Glomerular visceral epithelial cell (primary cell): Measurements from ENCODE around the gene DNAJB4.
"Not testable (repeated sequence)": the region's sequence is repeated elsewhere in the genome, so short reads cannot be mapped to it uniquely, and the experiment has no call there.

ENCODE experiments used
- DNase-seq: peaks from one replicate; pipeline ENCODE4 v3.0.0-alpha.2; 2016; ENCODE audit errors: extremely low spot score

DNAJB4 gene

DNA sequence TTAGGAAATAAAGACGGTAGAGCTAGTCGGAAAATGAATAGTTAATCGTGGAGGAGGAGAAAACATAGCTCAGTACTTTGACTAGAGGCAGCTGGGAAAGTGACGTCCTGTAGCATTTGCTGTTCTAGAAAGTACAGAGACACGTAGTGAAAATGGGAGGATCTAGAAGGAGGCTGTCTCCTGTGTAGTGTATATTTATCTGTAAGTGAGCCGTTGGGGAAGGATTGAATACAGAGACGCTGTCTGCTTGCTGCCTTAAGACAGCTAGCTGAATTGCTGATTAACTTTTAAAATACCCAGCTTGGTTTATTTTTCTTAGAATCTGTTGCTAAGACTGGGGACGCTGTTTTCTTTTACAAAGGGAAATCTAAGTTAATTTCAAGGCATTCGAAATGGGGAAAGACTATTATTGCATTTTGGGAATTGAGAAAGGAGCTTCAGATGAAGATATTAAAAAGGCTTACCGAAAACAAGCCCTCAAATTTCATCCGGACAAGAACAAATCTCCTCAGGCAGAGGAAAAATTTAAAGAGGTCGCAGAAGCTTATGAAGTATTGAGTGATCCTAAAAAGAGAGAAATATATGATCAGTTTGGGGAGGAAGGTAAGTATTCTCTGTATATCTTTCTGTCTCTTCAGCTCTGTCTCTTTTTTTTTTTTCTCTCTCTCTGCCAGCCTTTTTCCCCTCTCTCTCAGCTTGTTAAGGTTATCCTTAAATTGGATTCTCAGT, at the start of gene DNAJB4:
DNAJB4 (plus strand) TSS at position 221 of the 729 bp plus-strand sequence; CDS start at position 393, 172 bp downstream.
- DNase-seq: peak; percentile 96

DNA sequence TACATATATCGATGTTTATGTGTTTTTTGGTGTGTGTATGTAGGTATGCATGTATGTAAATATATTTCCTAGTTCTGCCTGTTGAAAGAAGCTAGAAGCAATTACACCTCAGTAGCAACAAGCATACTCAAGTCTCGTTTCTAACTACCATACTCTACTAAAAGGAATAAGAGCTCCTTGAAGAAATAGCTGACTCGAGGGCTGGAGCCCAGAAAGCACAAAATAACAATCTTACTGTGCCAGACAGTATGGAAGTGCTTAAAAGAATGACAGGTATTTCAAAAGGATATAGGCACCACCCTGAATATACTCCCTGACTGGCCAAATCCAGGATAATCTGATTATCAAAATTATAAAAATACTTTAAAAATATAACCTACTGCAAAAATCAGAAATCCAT, 49.0 kb upstream of the DNAJB4 start:
- DNase-seq: no peak

GRCh38 chr1:77956464-77956863, 48.3 kb upstream of the DNAJB4 start:
- DNase-seq: no peak

DNA sequence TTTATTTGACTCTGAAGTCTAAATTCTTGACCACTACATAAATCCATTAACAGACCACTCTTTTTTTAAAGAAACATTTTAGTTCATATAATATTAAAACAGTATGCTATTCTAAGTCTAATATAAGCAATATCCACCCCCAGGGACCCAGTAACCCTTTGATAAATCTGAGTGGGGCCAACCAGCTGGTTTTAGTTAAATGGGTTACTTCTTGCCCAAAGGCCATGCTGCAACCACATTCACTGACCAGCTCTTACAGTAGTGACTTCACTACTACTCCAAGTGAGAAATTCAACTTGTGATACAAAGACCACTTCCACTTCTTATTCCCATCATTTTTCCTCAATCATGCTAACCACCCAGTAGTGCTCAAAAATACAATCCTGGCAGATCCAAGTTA, 46.3 kb upstream of the DNAJB4 start:
- DNase-seq: no peak

DNA sequence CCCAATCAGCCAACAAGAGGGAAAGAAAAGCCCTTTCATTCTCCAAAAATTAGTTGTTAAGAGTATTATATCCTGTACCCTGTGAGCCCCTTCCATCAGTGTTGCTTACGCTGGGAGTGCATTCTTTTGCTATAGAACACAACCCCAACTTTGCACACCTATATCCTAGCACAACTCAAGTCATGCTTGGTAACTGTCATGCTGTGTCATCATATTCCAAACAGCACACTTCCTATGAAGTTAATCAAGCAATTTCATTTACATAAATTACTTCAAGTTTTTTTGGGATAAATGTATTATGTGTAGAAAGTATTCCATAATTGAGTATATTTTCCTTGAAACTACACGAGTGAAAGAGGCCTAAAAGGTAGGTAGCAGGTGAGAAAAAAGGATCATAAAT, 45.9 kb upstream of the DNAJB4 start:
- DNase-seq: no peak

DNA sequence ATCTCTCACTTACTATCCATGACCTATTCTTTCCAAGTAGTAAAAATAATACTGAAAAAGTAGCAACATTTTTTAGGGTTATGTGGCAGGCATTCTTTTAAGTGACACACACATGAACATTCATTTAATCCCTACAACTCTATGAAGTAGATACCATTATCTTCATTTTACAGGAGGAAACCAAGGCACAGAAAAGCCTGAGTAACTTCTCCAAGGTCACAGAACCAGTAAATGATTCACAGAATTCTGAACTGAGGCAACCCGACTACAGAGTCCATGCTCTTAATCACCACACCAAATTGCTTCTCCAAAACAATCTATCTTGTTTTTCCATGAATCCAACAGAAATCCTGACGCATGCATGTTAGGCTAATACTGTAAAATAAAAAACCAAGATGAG, 43.3 kb upstream of the DNAJB4 start:
- no peak for DNase-seq

DNA sequence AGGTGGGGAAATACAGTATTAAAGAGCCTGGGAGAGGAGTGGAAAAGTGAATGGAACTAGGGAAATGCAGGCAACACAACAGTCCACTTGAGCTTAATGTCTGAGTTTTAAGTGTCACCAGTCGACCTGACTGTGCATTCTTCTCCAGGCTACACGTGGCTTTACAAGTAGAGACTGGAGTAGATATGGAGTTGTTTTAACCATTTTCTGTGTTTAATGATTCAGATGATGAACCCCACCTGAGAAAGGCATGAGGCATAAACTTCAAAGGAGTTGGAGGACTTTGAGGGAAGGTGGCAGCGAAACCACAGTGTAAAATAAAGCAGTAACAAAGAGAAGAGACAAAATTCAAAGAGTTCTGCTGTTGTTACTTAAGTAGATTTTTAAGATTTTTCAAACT, 38.4 kb upstream of the DNAJB4 start:
- DNase-seq: no peak

- no peak for DNase-seq
Measured at GRCh38 chr1:77970192-77970591, 34.5 kb upstream of the DNAJB4 start.

DNA sequence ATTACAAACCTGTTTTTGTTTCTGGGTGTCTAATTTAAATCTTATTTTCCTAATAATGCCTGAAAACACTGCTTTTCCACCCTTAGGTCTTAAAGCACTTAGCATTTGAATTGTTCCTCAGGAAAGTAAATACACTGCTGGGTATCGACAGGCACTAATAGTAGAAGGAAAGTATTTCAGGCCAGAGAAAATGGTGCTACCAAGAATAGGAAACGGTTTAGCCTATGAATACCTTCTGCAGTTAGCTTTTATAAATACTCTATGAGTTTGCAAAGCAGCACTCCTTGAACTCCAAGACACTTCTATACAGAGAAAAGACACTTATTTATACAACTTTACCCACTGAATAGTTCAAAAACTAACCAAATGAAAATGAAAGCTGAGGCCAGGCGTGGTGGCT, 32.7 kb upstream of the DNAJB4 start:
- DNase-seq: no peak

DNA sequence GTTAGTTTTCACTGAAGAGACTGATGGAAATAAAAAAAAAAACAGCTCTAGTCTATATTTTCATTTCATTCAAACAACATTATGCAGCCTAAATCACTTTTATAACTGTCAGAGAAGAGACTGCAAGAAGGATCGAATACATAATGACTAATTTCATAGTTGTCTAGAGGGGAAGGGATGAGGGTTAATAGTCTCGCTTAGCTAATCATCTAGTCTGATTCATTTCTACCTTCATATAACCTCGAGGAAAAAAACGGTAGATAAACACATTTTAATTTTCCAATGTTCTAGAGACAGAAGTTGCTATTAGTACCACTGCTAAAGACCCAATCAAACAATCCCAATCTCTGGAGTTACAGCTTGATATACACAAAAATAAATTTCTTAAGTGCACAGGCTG, 29.4 kb upstream of the DNAJB4 start:
- DNase-seq: peak; percentile 23

DNA sequence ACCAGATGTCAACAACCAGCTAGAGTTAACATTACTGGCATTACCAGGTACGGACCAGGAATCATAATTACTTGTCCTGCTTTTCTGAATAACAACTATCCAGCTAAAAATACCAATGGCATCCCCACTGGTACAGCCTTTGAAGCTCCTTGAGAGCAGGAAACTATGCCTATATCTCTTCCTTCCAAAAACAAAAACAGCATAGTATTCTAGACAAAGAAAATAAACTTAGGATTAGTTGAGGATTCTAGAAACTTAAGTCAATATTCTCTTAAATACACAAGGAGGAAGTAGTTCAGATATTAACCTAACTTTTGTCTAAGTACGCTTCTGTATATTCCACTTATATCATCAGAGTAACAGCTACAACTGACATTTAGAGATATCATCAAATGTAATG, 28.8 kb upstream of the DNAJB4 start:
- DNase-seq: no peak

GRCh38 chr1:77976433-77977076, 28.2 kb upstream of the DNAJB4 start:
- DNase-seq: no peak

- no peak for DNase-seq
Measured at GRCh38 chr1:77977989-77978292, 26.8 kb upstream of the DNAJB4 start.

- peak; percentile 91 for DNase-seq
Measured at GRCh38 chr1:77978293-77978968, 26.3 kb upstream of the DNAJB4 start.

GRCh38 chr1:77978969-77979876, 25.5 kb upstream of the DNAJB4 start, which contains the start of gene FUBP1:
Gene FUBP1 (minus strand): TSS chr1:77979072. CDS start chr1:77979004, 68 bp downstream.
- peak; percentile 99 for DNase-seq

- not testable (repeated sequence) for DNase-seq
Measured at GRCh38 chr1:77983352-77983996, 21.3 kb upstream of the DNAJB4 start.

GRCh38 chr1:77983997-77984355, 20.8 kb upstream of the DNAJB4 start:
- DNase-seq: no peak

- DNase-seq: no peak
Measured at GRCh38 chr1:77984629-77985028, 20.1 kb upstream of the DNAJB4 start.

- DNase-seq: no peak
Measured at GRCh38 chr1:77986810-77987209, 17.9 kb upstream of the DNAJB4 start.

DNA sequence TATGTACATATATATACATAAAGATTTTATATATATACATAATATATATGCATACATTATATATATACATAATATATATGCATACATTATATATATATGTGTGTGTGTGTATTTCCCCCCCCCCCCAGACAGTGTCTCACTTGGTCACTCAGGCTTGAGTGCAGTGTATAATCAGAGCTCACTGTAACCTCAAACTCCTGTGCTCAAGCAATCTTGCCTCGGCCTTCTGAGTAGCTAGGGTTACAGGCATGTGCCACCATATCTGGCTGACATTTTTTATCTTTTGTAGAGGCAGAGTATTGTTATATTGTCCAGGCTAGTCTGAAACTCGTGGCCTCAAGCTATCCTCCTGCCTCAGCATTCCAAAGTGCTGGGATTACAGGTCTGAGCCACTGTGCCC, 16.8 kb upstream of the DNAJB4 start:
- DNase-seq: no peak

DNA sequence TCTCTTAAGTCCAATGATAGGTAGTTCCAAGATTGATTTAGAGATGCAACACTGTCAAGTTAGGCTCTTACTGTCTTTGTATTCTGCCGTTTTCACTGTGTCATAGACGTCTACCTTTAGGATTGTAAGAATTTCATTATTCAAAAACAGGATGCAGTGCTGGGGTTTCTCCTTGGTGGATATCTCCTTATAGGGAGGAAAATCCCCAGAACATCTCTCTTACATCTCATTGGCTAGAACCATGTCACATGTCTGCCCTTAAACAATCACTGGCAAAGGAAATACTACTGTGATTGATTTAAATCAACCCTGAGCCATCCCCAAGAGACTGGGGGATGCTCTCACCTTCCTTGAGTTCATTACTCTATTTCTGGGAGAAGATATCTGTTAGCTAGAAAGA, 15.0 kb upstream of the DNAJB4 start:
- no peak for DNase-seq
